Measurements from ENCODE around the gene MTMR3. TPM values are rescaled to one million over a fixed set of nuclear protein-coding genes. Genes with fewer than 3 reads are reported as not detected.
A peak's percentile ranks its signal among the peaks of the same experiment; 100 is the strongest.

Gene MTMR3
- total RNA-seq, 2 experiments from 2014 or later, result 57.8 to 60.6 TPM

DNA sequence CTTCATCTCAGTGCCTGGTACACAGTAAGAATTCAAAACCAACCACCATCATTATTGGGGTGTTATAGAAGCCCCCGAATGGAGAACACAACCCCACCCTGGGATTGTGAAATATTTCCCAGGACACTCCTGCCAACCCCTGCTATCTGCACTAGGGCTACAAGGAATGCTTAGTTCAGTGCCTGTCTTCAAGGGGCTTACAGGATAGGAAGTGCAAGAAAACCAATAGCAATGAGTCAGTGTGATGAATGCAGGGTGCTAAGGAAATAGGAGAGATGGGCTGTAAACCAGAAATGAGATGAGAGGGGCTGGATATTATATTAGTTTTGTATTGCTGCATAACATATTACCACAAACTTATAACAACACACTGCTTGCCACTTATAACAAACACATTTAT lies 43.9 kb upstream of the MTMR3 start:
- Histone ChIP-seq H3K27me3 (ENCODE audit: control insufficient read depth in 1 of 2, insufficient read depth in 2 of 2, low read length in 2 of 2) (no peaks in the 10 kb centered on the region), H3K4me3 (ENCODE audit: low read length) (no peak overlapping the region), H3K4me1 (ENCODE audit: insufficient read depth, low read length) (peaks cover 27% of the 10 kb centered on the region), H3K36me3 (ENCODE audit: insufficient read depth, low read length) (peaks cover 3% of the 10 kb centered on the region), H3K9me3 (ENCODE audit: control insufficient read depth in 1 of 2, insufficient read depth in 1 of 2, low read length in 2 of 2) (no peaks in the 10 kb centered on the region), H3K27ac (ENCODE audit: low read depth in 1 of 2, low read length in 2 of 2) (peak overlapping the region; percentile 75 to 88)
- ChIA-PET CTCF (no interaction called here), POLR2A (interaction anchor here (1.6 to 2.4 kb wide), 3 partner anchors 44 to 235 kb away, joined by 6 to 14 read pairs (median 10); partner anchors contain the start of genes MTMR3, NF2, UQCR10 and ZMAT5)
- H3K27me3 Mint-ChIP-seq, result no peaks in the 10 kb centered on the region
- no peak for ATAC-seq (ENCODE audit: poor library complexity)
- peaks cover 44% of the 10 kb centered on the region for H3K4me1 Mint-ChIP-seq (ENCODE audit: low read depth)
- peak overlapping the region; percentile 94 for H3K4me3 Mint-ChIP-seq
- peaks cover 23% of the 10 kb centered on the region for H3K36me3 Mint-ChIP-seq (ENCODE audit: low read depth)
- intact Hi-C loops (cut with DNase I, micrococcal nuclease), result loop anchor here (5.0 to 10.0 kb wide), 4 partner anchors 108 to 586 kb away; partner anchors contain the start of genes AP1B1 (in 1 of the 2) and MTFP1 (in 1 of the 2)
- H3K9me3 Mint-ChIP-seq, result no peaks in the 10 kb centered on the region
- peak overlapping the region; percentile 94 for H3K27ac Mint-ChIP-seq
- DNase-seq, result peak in 1 of 14 experiments; percentile 16
- no peak for TF ChIP-seq CTCF (IDR thresholded peaks at IDR 0.05)

DNA sequence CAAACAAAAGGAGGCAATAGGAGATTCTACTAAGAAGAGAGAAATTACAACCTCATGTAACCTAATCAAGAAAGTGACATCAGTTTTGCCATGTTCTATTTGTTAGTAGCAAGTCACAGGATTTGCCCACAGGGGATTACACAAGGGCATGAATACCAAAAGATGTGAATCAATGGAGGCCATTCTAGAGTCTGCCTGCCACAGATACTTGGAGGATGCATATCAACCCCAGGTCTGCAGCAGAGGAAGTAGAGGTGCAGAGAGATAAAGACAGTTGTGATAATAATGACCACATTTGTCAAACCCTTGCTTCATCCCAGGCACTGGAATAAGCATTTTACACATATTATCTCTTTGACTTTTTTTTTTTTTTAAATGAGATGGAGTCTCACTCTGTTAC lies 42.5 kb upstream of the MTMR3 start:
- no peaks in the 10 kb centered on the region for H3K9me3 Mint-ChIP-seq
- H3K36me3 Mint-ChIP-seq (ENCODE audit: low read depth), result peaks cover 17% of the 10 kb centered on the region
- H3K4me3 Mint-ChIP-seq, result no peak overlapping the region
- ATAC-seq (ENCODE audit: poor library complexity), result no peak
- no peaks in the 10 kb centered on the region for H3K27me3 Mint-ChIP-seq
- ChIA-PET POLR2A (no interaction called here), CTCF (no interaction called here)
- Histone ChIP-seq H3K36me3 (ENCODE audit: insufficient read depth, low read length) (no peaks in the 10 kb centered on the region), H3K9me3 (ENCODE audit: control insufficient read depth in 1 of 2, insufficient read depth in 1 of 2, low read length in 2 of 2) (no peaks in the 10 kb centered on the region), H3K27ac (ENCODE audit: low read depth in 1 of 2, low read length in 2 of 2) (no peak overlapping the region), H3K4me1 (ENCODE audit: insufficient read depth, low read length) (peaks cover 27% of the 10 kb centered on the region), H3K27me3 (ENCODE audit: control insufficient read depth in 1 of 2, insufficient read depth in 2 of 2, low read length in 2 of 2) (no peaks in the 10 kb centered on the region), H3K4me3 (ENCODE audit: low read length) (no peak overlapping the region)
- peaks cover 37% of the 10 kb centered on the region for H3K4me1 Mint-ChIP-seq (ENCODE audit: low read depth)
- H3K27ac Mint-ChIP-seq, result no peak overlapping the region
- intact Hi-C loops (cut with DNase I, micrococcal nuclease), result no loop called here
- TF ChIP-seq CTCF (IDR thresholded peaks at IDR 0.05), result no peak
- no peak for DNase-seq

GRCh38 chr22:29842172-29842571 lies 40.8 kb upstream of the MTMR3 start:
- no peak for TF ChIP-seq CTCF (IDR thresholded peaks at IDR 0.05)

More at GRCh38 chr22:29842172-29842571, 40.8 kb upstream of the MTMR3 start:
- no peaks in the 10 kb centered on the region for H3K27me3 ChIP-seq (ENCODE audit: control insufficient read depth in 1 of 2, insufficient read depth in 2 of 2, low read length in 2 of 2)
- H3K4me3 Mint-ChIP-seq, result no peak overlapping the region
- H3K27ac ChIP-seq (ENCODE audit: low read depth in 1 of 2, low read length in 2 of 2), result no peak overlapping the region
- H3K27ac Mint-ChIP-seq, result no peak overlapping the region
- peaks cover 12% of the 10 kb centered on the region for H3K36me3 Mint-ChIP-seq (ENCODE audit: low read depth)
- peaks cover 20% of the 10 kb centered on the region for H3K4me1 Mint-ChIP-seq (ENCODE audit: low read depth)
- ChIA-PET POLR2A (no interaction called here), CTCF (no interaction called here)
- no peaks in the 10 kb centered on the region for H3K27me3 Mint-ChIP-seq
- no peaks in the 10 kb centered on the region for H3K36me3 ChIP-seq (ENCODE audit: insufficient read depth, low read length)
- intact Hi-C loops (cut with DNase I, micrococcal nuclease), result no loop called here
- DNase-seq (no peak), ATAC-seq (ENCODE audit: poor library complexity) (no peak)
- peaks cover 0 to 6% of the 10 kb centered on the region in 2 experiments for H3K9me3 ChIP-seq (ENCODE audit: control insufficient read depth in 1 of 2, insufficient read depth in 1 of 2, low read length in 2 of 2)
- H3K4me1 ChIP-seq (ENCODE audit: insufficient read depth, low read length), result peaks cover 16% of the 10 kb centered on the region
- H3K4me3 ChIP-seq (ENCODE audit: low read length), result no peak overlapping the region
- H3K9me3 Mint-ChIP-seq, result no peaks in the 10 kb centered on the region

All from CD4-positive, alpha-beta T cell (primary cell).